Small intestine (tissue), 7 donors: Measurements from ENCODE around the gene LHFPL6. TPM values are rescaled to one million over a fixed set of nuclear protein-coding genes. Genes with fewer than 3 reads are reported as not detected.

ENCODE experiments used
- DNase-seq, 2 donors: peaks; one replicate each; pipeline versions ENCODE4 v3.0.0 to v3.0.0-alpha.2; 2013
- FAIRE-seq: peaks from 2 replicates; lab custom pipeline; 2012; peaks lifted over from hg19 to GRCh38; lab: Jason Lieb, UNC
- H3K27ac ChIP-seq, 3 donors: one replicate each; pipeline ENCODE4 v1.5.1; 2013; ENCODE audit warnings: low read length in 2 of 3, mild to moderate bottlenecking in 2 of 3, control low read depth in 1 of 3, inconsistent platforms in 1 of 3, low read depth in 1 of 3, moderate library complexity in 1 of 3
- H3K27me3 ChIP-seq, 3 donors: one replicate each; pipeline ENCODE4 v1.6.1; 2013; ENCODE audit warnings: low read length in 3 of 3, inconsistent platforms in 1 of 3; ENCODE audit not compliant: control insufficient read depth in 3 of 3, insufficient read depth in 3 of 3
- H3K36me3 ChIP-seq, 3 donors: one replicate each; pipeline ENCODE4 v1.6.1; 2013; ENCODE audit warnings: low read length in 3 of 3, inconsistent platforms in 1 of 3, low read depth in 1 of 3, mild to moderate bottlenecking in 1 of 3, moderate library complexity in 1 of 3; ENCODE audit not compliant: control insufficient read depth in 3 of 3, insufficient read depth in 2 of 3
- H3K4me1 ChIP-seq, 3 donors: one replicate each; pipeline ENCODE4 v1.6.1; 2013; ENCODE audit warnings: low read length in 2 of 3, inconsistent platforms in 1 of 3, low read depth in 1 of 3, mild to moderate bottlenecking in 1 of 3, moderate library complexity in 1 of 3; ENCODE audit not compliant: control insufficient read depth in 3 of 3, insufficient read depth in 2 of 3
- H3K4me3 ChIP-seq, 3 donors: one replicate each; pipeline ENCODE4 v1.5.1; 2013; ENCODE audit warnings: low read length in 3 of 3, control low read depth in 1 of 3, inconsistent platforms in 1 of 3, low read depth in 1 of 3, mild to moderate bottlenecking in 1 of 3, moderate library complexity in 1 of 3
- H3K9me3 ChIP-seq, 2 donors: one replicate each; pipeline ENCODE4 v1.6.1; 2013; ENCODE audit warnings: low read depth in 1 of 2, low read length in 1 of 2; ENCODE audit not compliant: control insufficient read depth in 2 of 2, insufficient read depth in 1 of 2
- WGBS, 3 donors: extraction: QIAGEN DNeasy Blood & Tissue Kit; methylation state at CpG; one replicate each; pipeline ENCODE4 v1.1.7; 2013; 5-methylcytosine and 5-hydroxymethylcytosine counted together
- polyA plus RNA-seq, 4 donors: library from polyadenylated mRNA; stranded (reverse) in 3 of 4; unstranded in 1 of 4; fragments of 200-250 nt in 3 of 4; fragments of 120-200 nt in 1 of 4; gene quantifications; one replicate each; pipeline versions ENCODE4 v1.2.1 to v1.2.3, GENCODE V29; 2013
- donor health status: healthy with polysubstance abuse.
- donor health status: control.
- donor health status: control.
- donor health status: Bipolar disorder and iron deficiency.
- donor health status: healthy.

Gene LHFPL6
- polyA plus RNA-seq, 4 donors = 0.22 to 19.9 (median 5.1) TPM

GRCh38 chr13:39601636-39602035, 1.4 kb downstream of the LHFPL6 start:
- Histone ChIP-seq H3K4me1 (peaks cover 0 to 6% (median 3%) of the 10 kb centered on the region in 3 donors), H3K4me3 (no peak overlapping the region), H3K27me3 (peaks cover 0 to 29% (median 11%) of the 10 kb centered on the region in 3 donors), H3K36me3 (no peaks in the 10 kb centered on the region), H3K9me3 (no peaks in the 10 kb centered on the region), H3K27ac (no peak overlapping the region)
- 47 to 59% (median 56%) methylated on average over 3 of the region's 3 CpGs for WGBS, 3 donors
- FAIRE-seq = no peak
- no peak for DNase-seq

- Histone ChIP-seq H3K27ac (no peak overlapping the region), H3K36me3 (no peaks in the 10 kb centered on the region), H3K4me1 (peaks cover 0 to 6% (median 3%) of the 10 kb centered on the region in 3 donors), H3K9me3 (no peaks in the 10 kb centered on the region), H3K4me3 (no peak overlapping the region), H3K27me3 (peaks cover 0 to 29% (median 11%) of the 10 kb centered on the region in 3 donors)
- FAIRE-seq (no peak), DNase-seq (no peak)
- WGBS, 3 donors = 85 to 97% (median 91%) methylated on average over 9 of the region's 9 CpGs
These were observed 2.2 kb downstream of the LHFPL6 start for GRCh38 chr13:39600766-39601165.

- WGBS, 3 donors = 46 to 55% (median 48%) methylated on average over 1 of the region's 1 CpG
- Histone ChIP-seq H3K9me3 (no peaks in the 10 kb centered on the region), H3K27ac (no peak overlapping the region), H3K27me3 (peaks cover 0 to 29% (median 11%) of the 10 kb centered on the region in 3 donors), H3K4me3 (no peak overlapping the region), H3K4me1 (peaks cover 0 to 6% (median 3%) of the 10 kb centered on the region in 3 donors), H3K36me3 (no peaks in the 10 kb centered on the region)
- FAIRE-seq = no peak
- no peak for DNase-seq
These were observed 3.2 kb downstream of the LHFPL6 start for GRCh38 chr13:39599842-39600241.

GRCh38 chr13:39599012-39599411, 4.0 kb downstream of the LHFPL6 start:
- WGBS, 3 donors = 3 to 11% (median 6%) methylated on average over 1 of the region's 1 CpG
- FAIRE-seq (no peak), DNase-seq (no peak)
- Histone ChIP-seq H3K4me1 (peaks cover 0 to 6% (median 2%) of the 10 kb centered on the region in 3 donors), H3K9me3 (no peaks in the 10 kb centered on the region), H3K27me3 (peaks cover 0 to 23% (median 11%) of the 10 kb centered on the region in 3 donors), H3K4me3 (no peak overlapping the region), H3K27ac (no peak overlapping the region), H3K36me3 (no peaks in the 10 kb centered on the region)

- 67 to 86% (median 78%) methylated on average over 2 of the region's 2 CpGs for WGBS, 3 donors
- FAIRE-seq = no peak
- Histone ChIP-seq H3K27me3 (peaks cover 0 to 18% (median 5%) of the 10 kb centered on the region in 3 donors), H3K36me3 (no peaks in the 10 kb centered on the region), H3K27ac (no peak overlapping the region), H3K9me3 (no peaks in the 10 kb centered on the region), H3K4me3 (no peak overlapping the region), H3K4me1 (peaks cover 0 to 6% (median 0%) of the 10 kb centered on the region in 3 donors)
- no peak for DNase-seq
These were observed 5.2 kb downstream of the LHFPL6 start for GRCh38 chr13:39597838-39598237.

GRCh38 chr13:39596685-39597084, 6.3 kb downstream of the LHFPL6 start:
- Histone ChIP-seq H3K4me1 (no peaks in the 10 kb centered on the region), H3K4me3 (no peak overlapping the region), H3K9me3 (no peaks in the 10 kb centered on the region), H3K36me3 (no peaks in the 10 kb centered on the region), H3K27me3 (peaks cover 0 to 7% (median 4%) of the 10 kb centered on the region in 3 donors), H3K27ac (no peak overlapping the region)
- no peak for DNase-seq
- 72 to 74% (median 73%) methylated on average over 3 of the region's 3 CpGs for WGBS, 3 donors
- no peak for FAIRE-seq

- Histone ChIP-seq H3K27me3 (peaks cover 0 to 7% (median 4%) of the 10 kb centered on the region in 3 donors), H3K9me3 (no peaks in the 10 kb centered on the region), H3K27ac (no peak overlapping the region), H3K36me3 (no peaks in the 10 kb centered on the region), H3K4me3 (no peak overlapping the region), H3K4me1 (no peaks in the 10 kb centered on the region)
- FAIRE-seq (no peak), DNase-seq (no peak)
- whole genome bisulfite sequencing, 3 donors = 58 to 74% (median 63%) methylated on average over 2 of the region's 2 CpGs
These were observed 6.8 kb downstream of the LHFPL6 start for GRCh38 chr13:39596176-39596575.

GRCh38 chr13:39590466-39591036, 12.4 kb downstream of the LHFPL6 start:
- no peak overlapping the region for H3K27ac ChIP-seq
- no peaks in the 10 kb centered on the region for H3K9me3 ChIP-seq
- no peaks in the 10 kb centered on the region for H3K36me3 ChIP-seq
- no peaks in the 10 kb centered on the region for H3K4me1 ChIP-seq
- FAIRE-seq (no peak), DNase-seq (no peak)
- WGBS, 3 donors = 36 to 77% (median 43%) methylated on average over 2 of the region's 2 CpGs
- no peak overlapping the region for H3K4me3 ChIP-seq
- H3K27me3 ChIP-seq = no peaks in the 10 kb centered on the region

- Histone ChIP-seq H3K27me3 (no peaks in the 10 kb centered on the region), H3K4me1 (no peaks in the 10 kb centered on the region), H3K4me3 (no peak overlapping the region), H3K27ac (no peak overlapping the region), H3K36me3 (no peaks in the 10 kb centered on the region), H3K9me3 (no peaks in the 10 kb centered on the region)
- 56 to 88% (median 83%) methylated on average over 2 of the region's 2 CpGs for WGBS, 3 donors
- DNase-seq (no peak), FAIRE-seq (no peak)
These were observed 14.6 kb downstream of the LHFPL6 start for GRCh38 chr13:39588384-39588783.
